GM12878 (cell line): Measurements from ENCODE around the gene ADPRS. TPM values are rescaled to one million over a fixed set of nuclear protein-coding genes. Genes with fewer than 3 reads are reported as not detected.

ENCODE experiments used
- CHD4 ChIP-seq: fragments of 200-600 bp; sonication (generic); IDR thresholded peaks from 2 replicates; pipeline ENCODE4 v1.6.1; 2016; ENCODE audit warnings: mild to moderate bottlenecking
- IKZF1 ChIP-seq: fragments of 450-650 bp; conservative IDR thresholded peaks from 2 replicates; pipeline ENCODE4 v1.6.1; 2017; ENCODE audit warnings: antibody characterized with exemption, mild to moderate bottlenecking
- NFXL1 ChIP-seq: fragments of 450-650 bp; IDR thresholded peaks from 2 replicates; pipeline ENCODE4 v1.6.1; 2017; ENCODE audit warnings: antibody characterized with exemption, mild to moderate bottlenecking, borderline replicate concordance
- SREBF1 ChIP-seq: IDR thresholded peaks from 2 replicates; pipeline ENCODE4 v1.6.1; 2012; ENCODE audit warnings: mild to moderate bottlenecking, low read length
- polyA plus RNA-seq, 11 experiments: library from polyadenylated mRNA; depleted of rRNA in 4 of 11; unstranded in 6 of 11; stranded (reverse) in 5 of 11; fragments of >200 nt; fragmentation: Nextera tagmentation in 4 of 11; fragmentation: Illumina TruSeq in 1 of 11; extraction: Ambion mirVana in 4 of 11; extraction: Trizol in 1 of 11; gene quantifications; 1 replicate in 1 of 11; 2 replicates in 10 of 11; pipeline versions ENCODE4 v1.2.1 to v1.2.3, GENCODE V29; 2011 to 2016; ENCODE audit warnings: inconsistent platforms in 2 of 11, missing spikeins in 2 of 11, low read depth in 1 of 11
- total RNA-seq, 4 experiments: library from RNA; depleted of rRNA in 3 of 4; stranded (reverse); fragments of >200 nt in 3 of 4; fragmentation: Illumina TruSeq in 1 of 4; extraction: Trizol in 1 of 4; gene quantifications; 2 replicates each; pipeline versions ENCODE4 v1.2.1 to v1.2.3, GENCODE V29; 2013 to 2021
- TF ChIP-seq, protein P1 (sequence below): fragments of 450-650 bp; IDR thresholded peaks from 2 replicates; pipeline ENCODE4 v1.6.1; 2017; ENCODE audit warnings: low read depth, mild to moderate bottlenecking, moderate library complexity
- TF ChIP-seq, protein P2 (sequence below): fragments of 450-650 bp; formaldehyde crosslinking; IDR thresholded peaks from 2 replicates; pipeline ENCODE4 v1.5.0; 2022; ENCODE audit warnings: mild to moderate bottlenecking, missing genetic modification characterization
- TF ChIP-seq, protein P3 (sequence below): IDR thresholded peaks from 2 replicates; pipeline ENCODE4 v1.6.1; 2012; ENCODE audit warnings: improper control_type of control experiment, low read depth, low read length; ENCODE audit not compliant: insufficient replicate concordance
- TF ChIP-seq, protein P4 (sequence below): fragments of 450-650 bp; IDR thresholded peaks from 2 replicates; pipeline ENCODE4 v1.6.1; 2017; ENCODE audit warnings: mild to moderate bottlenecking, low read depth, inconsistent platforms; ENCODE audit not compliant: poor library complexity, severe bottlenecking
- TF ChIP-seq, protein P5 (sequence below): IDR thresholded peaks from 2 replicates; pipeline ENCODE4 v1.6.1; 2011; ENCODE audit warnings: borderline replicate concordance, low read depth, mild to moderate bottlenecking, moderate library complexity, mixed read lengths, low read length; ENCODE audit not compliant: insufficient read depth; ENCODE audit errors: extremely low read length

ADPRS gene
- total and polyA plus RNA-seq, 10 of the 15 experiments (the other 5 are each of a cell fraction or from before 2014, with no cell fraction given) = 7.6 to 57.6 (median 39.1) TPM

DNA sequence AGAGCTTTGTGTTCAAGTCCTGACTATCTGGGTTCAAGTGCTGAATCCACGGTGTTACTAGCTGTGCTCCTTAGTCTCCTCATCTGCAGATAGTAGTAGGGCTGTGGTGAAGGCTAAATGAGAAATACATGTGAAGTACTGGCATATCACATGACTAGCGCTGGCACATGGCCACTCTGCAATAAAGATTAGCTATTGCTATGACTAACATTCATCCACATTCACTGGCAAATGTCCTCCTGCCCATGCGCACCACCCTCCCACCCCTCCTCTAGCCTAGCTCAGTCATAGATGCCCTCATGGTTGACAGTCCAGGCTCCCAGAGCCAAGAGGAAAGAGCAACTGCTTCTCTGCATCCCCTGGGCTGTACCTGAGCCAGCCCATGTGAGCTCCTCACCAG lies 44.8 kb downstream of the ADPRS start (continued):
- TF ChIP-seq SREBF1 (no peak), CHD4 (no peak), IKZF1 (no peak), NFXL1 (no peak)
- TF ChIP-seq, protein P1, sequence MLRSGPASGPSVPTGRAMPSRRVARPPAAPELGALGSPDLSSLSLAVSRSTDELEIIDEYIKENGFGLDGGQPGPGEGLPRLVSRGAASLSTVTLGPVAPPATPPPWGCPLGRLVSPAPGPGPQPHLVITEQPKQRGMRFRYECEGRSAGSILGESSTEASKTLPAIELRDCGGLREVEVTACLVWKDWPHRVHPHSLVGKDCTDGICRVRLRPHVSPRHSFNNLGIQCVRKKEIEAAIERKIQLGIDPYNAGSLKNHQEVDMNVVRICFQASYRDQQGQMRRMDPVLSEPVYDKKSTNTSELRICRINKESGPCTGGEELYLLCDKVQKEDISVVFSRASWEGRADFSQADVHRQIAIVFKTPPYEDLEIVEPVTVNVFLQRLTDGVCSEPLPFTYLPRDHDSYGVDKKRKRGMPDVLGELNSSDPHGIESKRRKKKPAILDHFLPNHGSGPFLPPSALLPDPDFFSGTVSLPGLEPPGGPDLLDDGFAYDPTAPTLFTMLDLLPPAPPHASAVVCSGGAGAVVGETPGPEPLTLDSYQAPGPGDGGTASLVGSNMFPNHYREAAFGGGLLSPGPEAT = no peak
- TF ChIP-seq, protein P2, sequence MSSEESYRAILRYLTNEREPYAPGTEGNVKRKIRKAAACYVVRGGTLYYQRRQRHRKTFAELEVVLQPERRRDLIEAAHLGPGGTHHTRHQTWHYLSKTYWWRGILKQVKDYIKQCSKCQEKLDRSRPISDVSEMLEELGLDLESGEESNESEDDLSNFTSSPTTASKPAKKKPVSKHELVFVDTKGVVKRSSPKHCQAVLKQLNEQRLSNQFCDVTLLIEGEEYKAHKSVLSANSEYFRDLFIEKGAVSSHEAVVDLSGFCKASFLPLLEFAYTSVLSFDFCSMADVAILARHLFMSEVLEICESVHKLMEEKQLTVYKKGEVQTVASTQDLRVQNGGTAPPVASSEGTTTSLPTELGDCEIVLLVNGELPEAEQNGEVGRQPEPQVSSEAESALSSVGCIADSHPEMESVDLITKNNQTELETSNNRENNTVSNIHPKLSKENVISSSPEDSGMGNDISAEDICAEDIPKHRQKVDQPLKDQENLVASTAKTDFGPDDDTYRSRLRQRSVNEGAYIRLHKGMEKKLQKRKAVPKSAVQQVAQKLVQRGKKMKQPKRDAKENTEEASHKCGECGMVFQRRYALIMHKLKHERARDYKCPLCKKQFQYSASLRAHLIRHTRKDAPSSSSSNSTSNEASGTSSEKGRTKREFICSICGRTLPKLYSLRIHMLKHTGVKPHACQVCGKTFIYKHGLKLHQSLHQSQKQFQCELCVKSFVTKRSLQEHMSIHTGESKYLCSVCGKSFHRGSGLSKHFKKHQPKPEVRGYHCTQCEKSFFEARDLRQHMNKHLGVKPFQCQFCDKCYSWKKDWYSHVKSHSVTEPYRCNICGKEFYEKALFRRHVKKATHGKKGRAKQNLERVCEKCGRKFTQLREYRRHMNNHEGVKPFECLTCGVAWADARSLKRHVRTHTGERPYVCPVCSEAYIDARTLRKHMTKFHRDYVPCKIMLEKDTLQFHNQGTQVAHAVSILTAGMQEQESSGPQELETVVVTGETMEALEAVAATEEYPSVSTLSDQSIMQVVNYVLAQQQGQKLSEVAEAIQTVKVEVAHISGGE (CRISPR knock-in tag) = no peak
- TF ChIP-seq, protein P3, sequence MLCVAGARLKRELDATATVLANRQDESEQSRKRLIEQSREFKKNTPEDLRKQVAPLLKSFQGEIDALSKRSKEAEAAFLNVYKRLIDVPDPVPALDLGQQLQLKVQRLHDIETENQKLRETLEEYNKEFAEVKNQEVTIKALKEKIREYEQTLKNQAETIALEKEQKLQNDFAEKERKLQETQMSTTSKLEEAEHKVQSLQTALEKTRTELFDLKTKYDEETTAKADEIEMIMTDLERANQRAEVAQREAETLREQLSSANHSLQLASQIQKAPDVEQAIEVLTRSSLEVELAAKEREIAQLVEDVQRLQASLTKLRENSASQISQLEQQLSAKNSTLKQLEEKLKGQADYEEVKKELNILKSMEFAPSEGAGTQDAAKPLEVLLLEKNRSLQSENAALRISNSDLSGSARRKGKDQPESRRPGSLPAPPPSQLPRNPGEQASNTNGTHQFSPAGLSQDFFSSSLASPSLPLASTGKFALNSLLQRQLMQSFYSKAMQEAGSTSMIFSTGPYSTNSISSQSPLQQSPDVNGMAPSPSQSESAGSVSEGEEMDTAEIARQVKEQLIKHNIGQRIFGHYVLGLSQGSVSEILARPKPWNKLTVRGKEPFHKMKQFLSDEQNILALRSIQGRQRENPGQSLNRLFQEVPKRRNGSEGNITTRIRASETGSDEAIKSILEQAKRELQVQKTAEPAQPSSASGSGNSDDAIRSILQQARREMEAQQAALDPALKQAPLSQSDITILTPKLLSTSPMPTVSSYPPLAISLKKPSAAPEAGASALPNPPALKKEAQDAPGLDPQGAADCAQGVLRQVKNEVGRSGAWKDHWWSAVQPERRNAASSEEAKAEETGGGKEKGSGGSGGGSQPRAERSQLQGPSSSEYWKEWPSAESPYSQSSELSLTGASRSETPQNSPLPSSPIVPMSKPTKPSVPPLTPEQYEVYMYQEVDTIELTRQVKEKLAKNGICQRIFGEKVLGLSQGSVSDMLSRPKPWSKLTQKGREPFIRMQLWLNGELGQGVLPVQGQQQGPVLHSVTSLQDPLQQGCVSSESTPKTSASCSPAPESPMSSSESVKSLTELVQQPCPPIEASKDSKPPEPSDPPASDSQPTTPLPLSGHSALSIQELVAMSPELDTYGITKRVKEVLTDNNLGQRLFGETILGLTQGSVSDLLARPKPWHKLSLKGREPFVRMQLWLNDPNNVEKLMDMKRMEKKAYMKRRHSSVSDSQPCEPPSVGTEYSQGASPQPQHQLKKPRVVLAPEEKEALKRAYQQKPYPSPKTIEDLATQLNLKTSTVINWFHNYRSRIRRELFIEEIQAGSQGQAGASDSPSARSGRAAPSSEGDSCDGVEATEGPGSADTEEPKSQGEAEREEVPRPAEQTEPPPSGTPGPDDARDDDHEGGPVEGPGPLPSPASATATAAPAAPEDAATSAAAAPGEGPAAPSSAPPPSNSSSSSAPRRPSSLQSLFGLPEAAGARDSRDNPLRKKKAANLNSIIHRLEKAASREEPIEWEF = no peak
- TF ChIP-seq, protein P4, sequence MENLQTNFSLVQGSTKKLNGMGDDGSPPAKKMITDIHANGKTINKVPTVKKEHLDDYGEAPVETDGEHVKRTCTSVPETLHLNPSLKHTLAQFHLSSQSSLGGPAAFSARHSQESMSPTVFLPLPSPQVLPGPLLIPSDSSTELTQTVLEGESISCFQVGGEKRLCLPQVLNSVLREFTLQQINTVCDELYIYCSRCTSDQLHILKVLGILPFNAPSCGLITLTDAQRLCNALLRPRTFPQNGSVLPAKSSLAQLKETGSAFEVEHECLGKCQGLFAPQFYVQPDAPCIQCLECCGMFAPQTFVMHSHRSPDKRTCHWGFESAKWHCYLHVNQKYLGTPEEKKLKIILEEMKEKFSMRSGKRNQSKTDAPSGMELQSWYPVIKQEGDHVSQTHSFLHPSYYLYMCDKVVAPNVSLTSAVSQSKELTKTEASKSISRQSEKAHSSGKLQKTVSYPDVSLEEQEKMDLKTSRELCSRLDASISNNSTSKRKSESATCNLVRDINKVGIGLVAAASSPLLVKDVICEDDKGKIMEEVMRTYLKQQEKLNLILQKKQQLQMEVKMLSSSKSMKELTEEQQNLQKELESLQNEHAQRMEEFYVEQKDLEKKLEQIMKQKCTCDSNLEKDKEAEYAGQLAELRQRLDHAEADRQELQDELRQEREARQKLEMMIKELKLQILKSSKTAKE = no peak
- TF ChIP-seq, protein P5, sequence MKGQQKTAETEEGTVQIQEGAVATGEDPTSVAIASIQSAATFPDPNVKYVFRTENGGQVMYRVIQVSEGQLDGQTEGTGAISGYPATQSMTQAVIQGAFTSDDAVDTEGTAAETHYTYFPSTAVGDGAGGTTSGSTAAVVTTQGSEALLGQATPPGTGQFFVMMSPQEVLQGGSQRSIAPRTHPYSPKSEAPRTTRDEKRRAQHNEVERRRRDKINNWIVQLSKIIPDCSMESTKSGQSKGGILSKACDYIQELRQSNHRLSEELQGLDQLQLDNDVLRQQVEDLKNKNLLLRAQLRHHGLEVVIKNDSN = no peak
- TF ChIP-seq, all 136 proteins: peak for 0
